Nephron (organoid): Measurements from ENCODE around the gene SLC22A4.
A peak's percentile ranks its signal among the peaks of the same experiment; 100 is the strongest.

Source experiments
- H3K27ac Mint-ChIP-seq, 3 experiments: 2 replicates each; pipeline ENCODE4 v1.8.0; 2020; ENCODE audit warnings: mixed read lengths in 3 of 3, mild to moderate bottlenecking in 2 of 3, moderate library complexity in 1 of 3
- H3K27me3 Mint-ChIP-seq: 2 replicates; pipeline ENCODE4 v1.8.0; 2021; ENCODE audit warnings: low read depth, mild to moderate bottlenecking, moderate library complexity, mixed read lengths
- H3K36me3 Mint-ChIP-seq: 2 replicates; pipeline ENCODE4 v1.8.0; 2020; ENCODE audit warnings: low read depth, mixed read lengths
- H3K4me1 Mint-ChIP-seq: 2 replicates; pipeline ENCODE4 v1.8.0; 2020; ENCODE audit warnings: mixed read lengths
- H3K4me3 Mint-ChIP-seq, 3 experiments: 2 replicates each; pipeline ENCODE4 v1.8.0; 2020; ENCODE audit warnings: mild to moderate bottlenecking in 3 of 3, mixed read lengths in 3 of 3, moderate library complexity in 2 of 3
- H3K9me3 Mint-ChIP-seq: 2 replicates; pipeline ENCODE4 v1.8.0; 2020; ENCODE audit warnings: mixed read lengths
- TF ChIP-seq, protein P1 (sequence below), 3 experiments: fragments of 200-600 bp; sonication (generic); IDR thresholded peaks; one replicate each; pipeline ENCODE4 v1.5.0; 2021; ENCODE audit warnings: antibody characterized with exemption in 3 of 3; ENCODE audit not compliant: unreplicated experiment in 3 of 3

The SLC22A4 gene

DNA sequence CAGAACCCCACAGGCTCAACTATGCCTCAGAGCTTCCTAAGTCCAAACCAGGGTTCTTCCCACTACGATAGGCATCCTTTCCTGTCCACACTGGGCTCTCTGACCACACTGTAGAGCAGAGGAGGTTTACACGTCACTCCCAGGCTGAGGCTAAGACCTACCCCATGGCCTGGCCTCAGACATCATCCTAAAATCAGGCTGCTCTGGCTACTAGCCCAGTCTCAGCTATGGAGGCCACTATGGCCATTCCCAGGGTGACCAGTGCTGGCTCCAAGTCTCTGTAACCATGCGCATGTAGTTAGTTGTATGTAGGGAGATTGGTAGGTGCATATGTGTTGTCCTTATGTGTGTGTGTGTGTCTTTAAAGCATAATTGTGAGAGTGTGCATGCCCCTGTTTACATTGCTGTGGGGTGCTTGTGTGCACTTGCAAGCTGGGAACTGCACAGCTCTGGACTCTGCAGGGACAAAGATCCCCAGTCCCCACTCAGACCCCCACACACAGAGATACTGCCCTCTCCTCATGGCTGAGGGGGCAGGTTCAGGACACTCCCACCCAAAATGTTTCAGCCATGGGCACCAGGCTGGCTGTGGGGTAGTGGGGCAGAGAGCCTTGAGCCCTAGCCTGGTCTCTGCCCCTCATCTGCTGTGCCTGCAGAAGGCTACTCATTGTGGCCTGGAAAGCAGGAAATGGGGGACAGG is 24.4 kb upstream of the SLC22A4 start:
- TF ChIP-seq, protein P1, sequence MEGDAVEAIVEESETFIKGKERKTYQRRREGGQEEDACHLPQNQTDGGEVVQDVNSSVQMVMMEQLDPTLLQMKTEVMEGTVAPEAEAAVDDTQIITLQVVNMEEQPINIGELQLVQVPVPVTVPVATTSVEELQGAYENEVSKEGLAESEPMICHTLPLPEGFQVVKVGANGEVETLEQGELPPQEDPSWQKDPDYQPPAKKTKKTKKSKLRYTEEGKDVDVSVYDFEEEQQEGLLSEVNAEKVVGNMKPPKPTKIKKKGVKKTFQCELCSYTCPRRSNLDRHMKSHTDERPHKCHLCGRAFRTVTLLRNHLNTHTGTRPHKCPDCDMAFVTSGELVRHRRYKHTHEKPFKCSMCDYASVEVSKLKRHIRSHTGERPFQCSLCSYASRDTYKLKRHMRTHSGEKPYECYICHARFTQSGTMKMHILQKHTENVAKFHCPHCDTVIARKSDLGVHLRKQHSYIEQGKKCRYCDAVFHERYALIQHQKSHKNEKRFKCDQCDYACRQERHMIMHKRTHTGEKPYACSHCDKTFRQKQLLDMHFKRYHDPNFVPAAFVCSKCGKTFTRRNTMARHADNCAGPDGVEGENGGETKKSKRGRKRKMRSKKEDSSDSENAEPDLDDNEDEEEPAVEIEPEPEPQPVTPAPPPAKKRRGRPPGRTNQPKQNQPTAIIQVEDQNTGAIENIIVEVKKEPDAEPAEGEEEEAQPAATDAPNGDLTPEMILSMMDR (IDR thresholded peaks at IDR 0.05; ENCODE audit: unreplicated experiment in 3 of 3) = no peak
- peak overlapping the region; percentile 32 to 62 (median 47) for H3K27ac Mint-ChIP-seq
- H3K27me3 Mint-ChIP-seq = no peaks in the 10 kb centered on the region
- no peak overlapping the region for H3K4me3 Mint-ChIP-seq
- peaks cover 29% of the 10 kb centered on the region for H3K36me3 Mint-ChIP-seq
- peaks cover 69% of the 10 kb centered on the region for H3K4me1 Mint-ChIP-seq
- no peaks in the 10 kb centered on the region for H3K9me3 Mint-ChIP-seq

DNA sequence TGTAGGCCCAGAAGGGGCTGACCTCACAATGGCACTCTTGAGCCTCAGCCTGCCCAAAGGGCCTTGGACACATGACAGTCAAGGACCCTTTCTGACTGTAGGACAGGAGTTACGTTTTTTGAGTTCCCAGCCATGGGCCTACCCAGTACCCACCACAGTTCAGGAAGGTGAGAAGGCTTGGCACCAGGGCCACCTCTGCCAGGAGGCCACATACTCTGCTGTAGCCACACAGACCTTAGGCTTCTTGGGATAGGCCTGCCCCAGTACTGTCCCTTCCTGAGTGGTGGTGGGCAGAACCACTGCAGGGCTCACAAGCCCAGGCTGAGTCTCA is 23.9 kb upstream of the SLC22A4 start:
- TF ChIP-seq, protein P1 (IDR thresholded peaks at IDR 0.05; ENCODE audit: unreplicated experiment in 3 of 3) = no peak

DNA sequence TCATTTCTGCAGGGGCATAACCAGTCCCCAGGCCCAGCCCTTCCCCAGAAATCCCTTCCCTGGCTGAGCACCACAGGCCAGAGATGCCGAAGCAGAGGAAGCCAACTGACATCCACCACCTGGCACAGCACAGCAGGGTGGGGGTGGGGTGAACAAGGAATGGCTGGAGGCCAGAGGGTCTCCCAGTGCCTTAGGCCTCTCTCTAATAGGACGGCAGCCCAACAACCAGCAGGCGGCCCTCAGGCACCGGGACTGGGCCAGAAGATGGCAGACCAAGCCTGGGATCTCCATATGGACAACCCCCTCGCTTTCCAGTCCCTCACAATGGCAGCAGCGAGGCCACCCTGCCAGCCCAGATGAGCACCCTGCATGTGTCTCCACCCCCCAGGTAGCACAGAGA is 23.5 kb upstream of the SLC22A4 start:
- peaks cover 65% of the 10 kb centered on the region for H3K4me1 Mint-ChIP-seq
- peaks cover 35% of the 10 kb centered on the region for H3K36me3 Mint-ChIP-seq
- no peaks in the 10 kb centered on the region for H3K9me3 Mint-ChIP-seq
- no peaks in the 10 kb centered on the region for H3K27me3 Mint-ChIP-seq
- peak overlapping the region in 2 of 3 experiments; percentile 62 to 68 for H3K27ac Mint-ChIP-seq
- H3K4me3 Mint-ChIP-seq = no peak overlapping the region
- TF ChIP-seq, protein P1 (IDR thresholded peaks at IDR 0.05; ENCODE audit: unreplicated experiment in 3 of 3) = no peak

More for the DNA sequence above, 23.9 kb upstream of the SLC22A4 start:
- no peaks in the 10 kb centered on the region for H3K9me3 Mint-ChIP-seq
- H3K4me3 Mint-ChIP-seq = no peak overlapping the region
- no peaks in the 10 kb centered on the region for H3K27me3 Mint-ChIP-seq
- peaks cover 30% of the 10 kb centered on the region for H3K36me3 Mint-ChIP-seq
- peak overlapping the region in 2 of 3 experiments; percentile 62 to 68 for H3K27ac Mint-ChIP-seq
- H3K4me1 Mint-ChIP-seq = peaks cover 67% of the 10 kb centered on the region

DNA sequence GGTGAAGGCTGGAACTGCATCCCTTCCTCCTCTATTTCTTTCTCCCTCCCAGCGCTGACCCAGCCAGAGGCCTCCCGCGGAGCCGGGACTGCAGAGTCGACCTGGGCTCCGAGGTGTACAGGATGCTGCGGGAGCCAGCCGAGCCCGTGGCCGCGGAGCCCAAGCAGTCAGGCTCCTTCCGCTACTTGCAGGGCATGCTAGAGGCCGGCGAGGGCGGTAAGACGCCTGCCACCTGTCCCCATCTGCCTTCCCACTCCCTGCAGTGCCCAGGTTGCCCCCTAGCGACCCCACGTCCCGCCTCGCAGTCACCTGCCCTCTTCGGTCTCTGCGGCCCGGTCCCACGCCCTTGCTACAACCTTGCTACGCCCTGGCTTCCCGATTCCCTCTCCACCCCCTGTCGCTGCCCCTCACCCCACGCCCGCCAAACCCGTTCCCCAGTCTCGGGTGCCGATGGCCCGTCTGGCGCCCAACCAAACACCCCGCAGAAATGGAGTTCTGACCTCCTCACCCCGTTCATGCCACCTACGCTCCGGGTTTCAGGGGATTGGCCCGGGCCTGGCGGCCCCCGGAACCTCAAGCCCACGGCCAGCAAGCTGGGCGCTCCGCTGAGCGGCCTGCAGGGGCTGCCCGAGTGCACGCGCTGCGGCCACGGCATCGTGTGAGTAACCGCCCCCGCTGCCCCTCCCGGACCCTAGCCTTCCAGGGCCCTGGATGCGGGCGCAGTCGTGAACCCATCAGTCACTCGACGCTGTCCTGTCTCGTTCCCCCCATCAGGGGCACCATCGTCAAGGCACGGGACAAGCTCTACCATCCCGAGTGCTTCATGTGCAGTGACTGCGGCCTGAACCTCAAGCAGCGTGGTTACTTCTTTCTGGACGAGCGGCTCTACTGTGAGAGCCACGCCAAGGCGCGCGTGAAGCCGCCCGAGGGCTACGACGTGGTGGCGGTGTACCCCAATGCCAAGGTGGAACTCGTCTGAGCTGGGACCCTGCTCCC is 22.6 kb upstream of the SLC22A4 start:
- H3K27ac Mint-ChIP-seq = peak overlapping the region in 1 of 3 experiments; percentile 88
- TF ChIP-seq, protein P1 (IDR thresholded peaks at IDR 0.05; ENCODE audit: unreplicated experiment in 3 of 3) = no peak
- no peaks in the 10 kb centered on the region for H3K27me3 Mint-ChIP-seq
- H3K36me3 Mint-ChIP-seq = peaks cover 33% of the 10 kb centered on the region
- H3K4me3 Mint-ChIP-seq = no peak overlapping the region
- H3K9me3 Mint-ChIP-seq = no peaks in the 10 kb centered on the region
- H3K4me1 Mint-ChIP-seq = peaks cover 58% of the 10 kb centered on the region

DNA sequence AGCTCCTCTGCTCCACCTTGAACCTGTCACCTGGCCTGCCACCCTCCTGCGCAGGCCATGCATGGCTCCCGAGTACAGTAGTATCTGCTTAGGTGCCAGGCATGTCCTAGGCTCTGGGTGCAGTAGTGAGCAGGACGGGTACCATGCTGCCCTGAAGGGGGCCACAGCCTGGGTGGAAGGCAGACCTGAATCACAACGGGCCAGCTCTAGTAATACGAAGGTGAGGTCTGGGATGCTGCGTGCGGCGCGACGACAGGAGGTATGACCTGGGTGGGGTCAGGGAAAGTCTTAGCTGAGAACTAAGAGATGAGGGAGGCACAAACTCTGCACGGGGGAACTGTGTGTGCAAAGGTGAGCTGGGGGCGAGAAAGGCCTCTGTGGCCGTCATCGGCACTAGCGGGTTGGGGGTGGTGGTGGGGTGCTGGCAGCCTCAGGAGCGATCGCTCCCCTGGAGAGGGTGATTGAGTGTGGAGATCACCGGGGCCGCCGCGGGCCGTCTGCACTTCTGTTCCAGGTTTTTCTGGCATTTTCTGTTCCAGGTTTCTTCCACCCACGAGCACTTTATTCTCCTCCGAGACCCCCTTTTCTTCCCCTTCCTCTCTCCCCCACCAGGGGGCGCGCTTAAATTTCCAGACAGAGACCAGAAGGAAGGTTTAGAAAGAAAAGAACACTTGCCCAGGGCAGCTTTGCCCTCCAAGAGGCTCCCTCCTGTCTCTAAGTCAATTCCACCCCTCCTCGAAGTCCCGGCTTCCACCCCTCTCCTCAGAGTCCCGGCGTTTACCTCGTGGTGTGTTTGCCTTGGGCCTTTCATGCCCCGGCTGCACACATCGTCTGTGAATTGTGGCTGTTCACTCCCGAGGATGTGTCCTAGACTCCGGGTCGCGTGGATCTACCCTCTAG is 21.6 kb upstream of the SLC22A4 start:
- Mint-ChIP-seq H3K27me3 (no peaks in the 10 kb centered on the region), H3K27ac (peak overlapping the region; percentile 84 to 93 (median 88)), H3K4me3 (peak overlapping the region in 1 of 3 experiments; percentile 7), H3K9me3 (no peaks in the 10 kb centered on the region), H3K36me3 (peaks cover 24% of the 10 kb centered on the region), H3K4me1 (peaks cover 55% of the 10 kb centered on the region)
- TF ChIP-seq, protein P1 (IDR thresholded peaks at IDR 0.05; ENCODE audit: unreplicated experiment in 3 of 3) = peak; percentile 77 to 81 (median 79)
